ENCODE data around the gene FUS.

Gene FUS

GRCh38 chr16:31179747-31180459 is at the start of gene FUS:
TSS of gene FUS (plus strand) at chr16:31180139. CDS start at chr16:31180215, 76 bp downstream.
- no peak for TF ChIP-seq CTCF (IDR thresholded peaks at IDR 0.05)

- no peak for TF ChIP-seq CTCF (IDR thresholded peaks at IDR 0.05)
Observed at GRCh38 chr16:31130336-31130891, 49.5 kb upstream of the FUS start.

- no peak for TF ChIP-seq CTCF (IDR thresholded peaks at IDR 0.05)
Observed at GRCh38 chr16:31130899-31131298, 49.0 kb upstream of the FUS start.

- TF ChIP-seq CTCF (IDR thresholded peaks at IDR 0.05): no peak
Observed at GRCh38 chr16:31131416-31131815, 48.5 kb upstream of the FUS start.

- no peak for TF ChIP-seq CTCF (IDR thresholded peaks at IDR 0.05)
Observed at GRCh38 chr16:31131841-31132271, 48.1 kb upstream of the FUS start.

- TF ChIP-seq CTCF (IDR thresholded peaks at IDR 0.05): no peak
Observed at GRCh38 chr16:31132303-31132979, 47.5 kb upstream of the FUS start.

GRCh38 chr16:31133046-31133501 is 46.9 kb upstream of the FUS start:
- no peak for TF ChIP-seq CTCF (IDR thresholded peaks at IDR 0.05)
